Astrocyte of the cerebellum (primary cell): Measurements from ENCODE around the gene FKBP1A.

ENCODE experiments used
- DNase-seq: peaks from one replicate; pipeline ENCODE4 v3.0.0-alpha.2; 2011; ENCODE audit warnings: low read depth
- H3K4me3 ChIP-seq: 2 replicates; pipeline ENCODE4 v1.5.1; 2011; ENCODE audit warnings: mild to moderate bottlenecking, low read depth, low read length, moderate library complexity
- in situ Hi-C: cut with HindIII; loops from 2 replicates; pipeline ENCODE4 v1.10.0; 2017; ENCODE audit warnings: low sequenced_read_pairs
- TF ChIP-seq, protein P1 (sequence below): IDR thresholded peaks from 2 replicates; pipeline ENCODE4 v1.5.1; 2012; ENCODE audit warnings: low read length, low read depth, moderate library complexity, mild to moderate bottlenecking; ENCODE audit errors: missing control alignments

FKBP1A gene

GRCh38 chr20:1326031-1326930 is 66.6 kb downstream of the FKBP1A start:
- in situ Hi-C loops = no loop called here
- TF ChIP-seq, protein P1, sequence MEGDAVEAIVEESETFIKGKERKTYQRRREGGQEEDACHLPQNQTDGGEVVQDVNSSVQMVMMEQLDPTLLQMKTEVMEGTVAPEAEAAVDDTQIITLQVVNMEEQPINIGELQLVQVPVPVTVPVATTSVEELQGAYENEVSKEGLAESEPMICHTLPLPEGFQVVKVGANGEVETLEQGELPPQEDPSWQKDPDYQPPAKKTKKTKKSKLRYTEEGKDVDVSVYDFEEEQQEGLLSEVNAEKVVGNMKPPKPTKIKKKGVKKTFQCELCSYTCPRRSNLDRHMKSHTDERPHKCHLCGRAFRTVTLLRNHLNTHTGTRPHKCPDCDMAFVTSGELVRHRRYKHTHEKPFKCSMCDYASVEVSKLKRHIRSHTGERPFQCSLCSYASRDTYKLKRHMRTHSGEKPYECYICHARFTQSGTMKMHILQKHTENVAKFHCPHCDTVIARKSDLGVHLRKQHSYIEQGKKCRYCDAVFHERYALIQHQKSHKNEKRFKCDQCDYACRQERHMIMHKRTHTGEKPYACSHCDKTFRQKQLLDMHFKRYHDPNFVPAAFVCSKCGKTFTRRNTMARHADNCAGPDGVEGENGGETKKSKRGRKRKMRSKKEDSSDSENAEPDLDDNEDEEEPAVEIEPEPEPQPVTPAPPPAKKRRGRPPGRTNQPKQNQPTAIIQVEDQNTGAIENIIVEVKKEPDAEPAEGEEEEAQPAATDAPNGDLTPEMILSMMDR = no peak
- peak overlapping the region; percentile 93 for H3K4me3 ChIP-seq
- DNase-seq = no peak

DNA sequence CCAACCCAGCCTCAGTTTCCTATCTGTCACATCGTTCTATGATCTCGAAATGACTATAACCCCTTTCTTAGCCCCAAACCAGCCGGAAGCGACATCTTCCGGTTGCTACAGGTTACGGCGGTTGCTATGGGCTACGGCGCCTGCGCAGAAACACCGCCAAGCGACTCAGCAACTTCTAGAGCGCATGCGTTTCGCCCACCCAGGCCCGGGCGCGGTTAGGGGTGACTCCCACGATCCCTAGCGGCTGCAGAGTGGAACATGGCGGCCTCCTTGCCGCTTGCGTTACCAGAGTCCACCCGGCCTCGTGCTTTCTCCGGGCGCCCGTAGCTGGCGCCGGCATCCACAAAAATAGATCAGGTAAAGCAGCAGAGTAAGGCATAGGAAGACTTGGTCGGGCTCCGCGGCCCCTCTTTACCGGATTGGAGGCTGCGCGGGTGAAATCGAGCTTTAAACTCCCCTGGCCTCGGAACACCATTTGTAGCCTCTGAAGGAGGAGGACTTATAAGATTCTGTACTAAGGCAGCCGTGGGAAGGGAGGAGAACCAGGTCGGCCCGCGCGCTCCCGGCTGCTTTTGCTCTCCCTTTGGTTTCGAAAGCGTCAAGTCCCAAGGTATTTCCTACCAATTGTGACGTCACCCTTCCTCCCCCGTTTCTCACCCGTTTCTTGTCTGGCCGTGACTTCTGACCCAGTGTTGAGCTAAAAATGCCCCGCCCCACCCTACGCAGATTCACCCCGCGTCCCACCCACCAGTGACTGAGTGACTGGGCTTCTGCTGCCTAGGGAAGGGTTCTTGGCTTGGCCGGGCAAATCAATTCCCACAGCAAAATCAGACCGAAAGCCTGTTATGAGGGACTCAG is 67.5 kb downstream of the FKBP1A start:
- H3K4me3 ChIP-seq = peak overlapping the region; percentile 93
- TF ChIP-seq, protein P1 = no peak
- DNase-seq = peak; percentile 89
- in situ Hi-C loops = no loop called here

DNA sequence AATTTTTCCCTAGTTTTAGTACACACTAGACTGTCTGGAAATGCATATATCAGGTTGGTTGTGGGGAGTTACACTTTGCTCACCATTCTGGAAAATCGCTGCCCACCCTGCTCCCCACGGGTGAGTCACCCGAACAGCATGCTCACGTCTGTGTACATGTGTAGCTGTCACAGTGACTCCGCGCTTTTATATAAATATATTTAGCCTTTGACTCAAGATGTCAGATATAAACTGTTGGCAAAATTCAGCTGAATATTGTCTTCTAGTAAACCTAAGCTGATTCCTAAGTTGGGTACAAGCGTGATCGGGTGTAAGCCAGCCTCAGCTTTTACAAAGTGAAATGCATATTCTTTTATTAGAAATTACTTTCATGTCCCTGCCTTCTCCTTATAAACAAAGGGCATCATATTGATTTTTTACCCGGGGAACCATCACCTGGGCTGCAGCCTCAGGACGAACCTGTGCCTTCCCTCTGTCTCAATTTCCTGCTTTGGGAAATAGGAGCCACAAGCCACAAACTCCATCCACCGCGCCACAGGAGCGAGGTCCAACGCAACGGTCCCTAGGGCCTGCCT is 68.2 kb downstream of the FKBP1A start:
- no peak for DNase-seq
- in situ Hi-C loops = loop anchor here (5.0 kb wide), 1 partner anchor 113 kb away; no protein-coding TSS in a partner anchor
- TF ChIP-seq, protein P1 = no peak
- H3K4me3 ChIP-seq = peak overlapping the region; percentile 93

DNA sequence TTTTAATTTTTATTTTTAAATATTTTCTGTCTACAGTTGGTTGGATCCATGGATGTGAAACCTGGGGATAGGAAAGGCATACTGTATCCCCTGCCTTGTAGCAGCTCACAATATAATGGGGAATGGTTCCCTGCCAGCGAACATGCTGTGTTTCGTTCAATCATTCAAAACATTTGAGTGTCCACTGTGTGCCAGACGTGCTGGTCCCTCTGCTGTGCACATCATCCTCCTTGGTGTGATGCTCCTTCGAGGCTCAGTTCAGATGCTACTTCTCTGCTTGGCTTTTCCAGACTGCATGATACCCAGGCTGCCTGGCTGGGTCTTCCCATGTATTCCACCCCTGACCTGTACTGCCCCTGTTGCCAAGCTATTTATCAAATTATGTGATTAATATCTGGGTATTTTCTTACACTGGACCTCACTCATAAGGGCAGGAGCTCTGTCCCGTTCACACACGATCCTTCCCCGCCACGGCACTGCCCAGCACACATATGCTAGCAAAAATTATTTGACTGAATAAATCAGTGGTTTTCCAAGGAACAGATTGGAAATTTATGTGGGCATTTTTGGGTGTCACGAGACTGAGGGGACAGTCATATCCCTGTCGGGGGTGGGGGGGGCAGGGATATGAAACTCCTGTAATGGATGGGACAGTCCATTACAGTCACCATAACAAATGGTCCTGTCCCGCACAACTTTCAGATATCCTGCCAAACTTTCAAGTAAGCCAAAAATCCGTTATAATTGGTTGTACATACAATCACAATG is 68.8 kb downstream of the FKBP1A start:
- TF ChIP-seq, protein P1 = no peak
- in situ Hi-C loops = loop anchor here (5.0 kb wide), 1 partner anchor 113 kb away; no protein-coding TSS in a partner anchor
- no peak overlapping the region for H3K4me3 ChIP-seq
- DNase-seq = no peak

- in situ Hi-C loops = loop anchor here (5.0 kb wide), 1 partner anchor 114 kb away; no protein-coding TSS in a partner anchor
- no peak overlapping the region for H3K4me3 ChIP-seq
- TF ChIP-seq, protein P1 = no peak
- no peak for DNase-seq
These were observed 69.6 kb downstream of the FKBP1A start for GRCh38 chr20:1323256-1323655.
